ENCODE data around the gene PPT2.
A peak's percentile ranks its signal among the peaks of the same experiment; 100 is the strongest.
"Not testable (repeated sequence)": the region's sequence is repeated elsewhere in the genome, so short reads cannot be mapped to it uniquely, and the experiment has no call there.

The PPT2 gene

DNA sequence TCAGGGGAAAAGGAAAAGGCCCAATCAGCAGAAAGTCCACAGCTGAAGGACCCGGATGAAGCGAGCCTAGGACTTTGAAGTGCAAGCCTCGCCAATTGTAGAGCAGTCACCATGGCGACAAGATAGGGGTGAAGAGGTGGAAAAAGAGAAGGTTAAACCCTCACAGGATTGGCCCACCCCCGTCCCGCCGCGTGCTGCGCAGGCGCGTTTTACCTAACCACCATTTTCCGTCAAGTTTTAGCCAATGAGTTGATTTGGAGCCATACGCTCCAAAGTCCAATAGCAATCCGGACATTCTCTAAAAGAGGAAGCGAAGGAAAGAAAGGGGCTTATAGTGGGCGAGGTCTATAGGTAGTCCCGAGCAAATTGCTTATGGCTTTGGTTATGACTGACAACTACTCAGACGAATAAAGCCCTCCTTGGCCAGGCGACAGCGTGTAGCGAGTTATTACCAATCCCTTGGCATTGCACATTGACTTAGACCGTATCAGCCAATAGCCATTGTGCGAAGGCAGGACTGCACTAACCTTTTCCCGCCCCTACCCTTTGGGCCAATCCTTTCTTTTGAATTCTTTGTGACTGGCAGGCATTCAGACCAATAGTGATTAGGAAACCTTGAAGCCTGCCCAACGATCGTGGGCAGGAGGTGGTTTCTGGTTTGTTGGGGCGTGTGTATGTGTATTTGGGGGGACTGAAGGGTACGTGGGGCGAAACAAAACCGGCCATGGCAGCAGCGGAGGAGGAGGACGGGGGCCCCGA, 24.0 kb downstream of the PPT2 start, which contains the start of gene RNF5:
RNF5 (plus strand) TSS at position 618 of the 759 bp plus-strand sequence; CDS start at position 725, 107 bp downstream.
- DNase-seq, result peak; percentile 100

DNA sequence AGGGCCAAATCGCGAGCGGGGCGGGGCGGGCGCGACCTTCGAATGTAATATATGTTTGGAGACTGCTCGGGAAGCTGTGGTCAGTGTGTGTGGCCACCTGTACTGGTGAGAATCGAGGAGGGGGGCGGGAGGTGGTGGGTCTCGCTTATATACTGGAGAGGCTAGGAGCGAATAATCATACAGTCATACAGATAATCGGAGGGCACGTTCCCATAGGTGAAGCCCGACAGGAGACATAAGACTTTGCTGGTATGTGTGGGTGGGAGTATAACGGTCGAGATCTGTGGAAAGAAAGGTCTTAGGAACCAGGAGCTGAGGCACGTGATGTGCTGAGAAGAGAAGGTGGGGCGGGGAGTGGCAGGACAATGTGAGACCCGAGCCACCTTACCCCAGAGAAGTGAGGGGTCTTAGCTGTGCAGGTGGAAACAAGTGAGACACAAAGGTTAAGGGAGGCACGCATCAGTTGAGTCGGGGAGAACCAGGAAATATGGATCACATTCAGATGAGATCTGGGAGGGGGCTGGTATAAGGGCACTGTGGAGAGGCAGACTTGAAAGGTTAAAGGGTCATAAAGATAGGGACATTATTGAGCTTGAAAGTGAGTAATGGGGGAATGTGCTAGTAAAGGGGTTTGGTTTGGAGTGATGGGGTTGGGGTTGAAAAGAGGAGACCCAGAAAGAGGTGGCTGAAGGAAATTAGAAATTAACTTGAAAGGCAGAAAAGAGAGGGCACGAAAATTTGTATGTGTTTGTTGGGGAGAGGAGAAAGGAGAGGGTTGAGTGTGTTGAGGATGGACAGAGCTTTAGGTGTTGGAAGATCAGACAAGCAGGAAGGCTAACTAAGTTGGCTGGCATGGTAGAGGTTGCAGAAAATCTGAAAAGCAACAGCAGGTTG, 24.9 kb downstream of the PPT2 start:
- DNase-seq, result no peak

DNA sequence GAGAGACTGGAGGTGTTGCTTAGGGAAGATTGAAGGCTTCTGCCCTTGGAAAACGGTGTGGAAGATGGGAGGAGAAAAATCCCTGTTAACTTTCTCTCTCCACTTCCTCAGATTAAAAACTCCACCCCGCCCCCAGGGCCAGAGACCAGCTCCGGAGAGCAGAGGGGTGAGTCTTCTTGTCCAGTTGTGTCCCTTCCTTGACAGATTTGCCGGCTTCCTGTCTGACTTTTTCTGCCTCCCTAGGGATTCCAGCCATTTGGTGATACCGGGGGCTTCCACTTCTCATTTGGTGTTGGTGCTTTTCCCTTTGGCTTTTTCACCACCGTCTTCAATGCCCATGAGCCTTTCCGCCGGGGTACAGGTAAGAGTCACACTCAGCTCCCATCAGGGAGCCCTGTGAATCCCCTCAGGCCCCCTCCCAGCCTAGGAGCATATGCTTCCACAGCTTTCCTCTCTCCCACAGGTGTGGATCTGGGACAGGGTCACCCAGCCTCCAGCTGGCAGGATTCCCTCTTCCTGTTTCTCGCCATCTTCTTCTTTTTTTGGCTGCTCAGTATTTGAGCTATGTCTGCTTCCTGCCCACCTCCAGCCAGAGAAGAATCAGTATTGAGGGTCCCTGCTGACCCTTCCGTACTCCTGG, 25.9 kb downstream of the PPT2 start:
- no peak for DNase-seq

DNA sequence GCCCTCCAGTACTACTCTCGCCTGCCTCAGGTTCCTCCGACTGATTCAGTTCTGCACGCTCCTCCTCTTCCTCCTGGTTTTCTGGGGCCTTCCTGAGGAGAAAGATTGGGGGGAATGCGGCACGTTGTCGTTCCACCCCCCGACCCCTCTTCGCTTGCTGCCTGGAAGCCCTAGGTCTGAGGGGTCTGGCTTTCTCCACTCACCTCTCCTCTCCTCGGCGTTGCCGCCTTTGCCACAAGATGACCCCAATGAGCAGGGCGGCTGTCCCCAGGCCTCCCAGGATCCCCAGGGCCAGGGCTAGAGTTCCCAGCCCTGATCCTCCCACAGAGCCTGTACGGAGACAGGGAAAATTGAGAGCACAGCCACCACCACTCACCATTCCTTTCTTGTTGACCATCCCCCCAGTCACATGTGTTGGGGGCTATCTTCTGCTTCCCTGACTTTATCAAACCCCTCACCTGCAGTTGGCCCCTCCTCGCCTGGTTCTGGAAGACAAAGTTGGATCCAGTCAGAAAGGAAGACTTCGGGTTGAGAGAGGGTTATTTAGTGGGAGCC, 27.3 kb downstream of the PPT2 start:
- DNase-seq, result no peak

DNA sequence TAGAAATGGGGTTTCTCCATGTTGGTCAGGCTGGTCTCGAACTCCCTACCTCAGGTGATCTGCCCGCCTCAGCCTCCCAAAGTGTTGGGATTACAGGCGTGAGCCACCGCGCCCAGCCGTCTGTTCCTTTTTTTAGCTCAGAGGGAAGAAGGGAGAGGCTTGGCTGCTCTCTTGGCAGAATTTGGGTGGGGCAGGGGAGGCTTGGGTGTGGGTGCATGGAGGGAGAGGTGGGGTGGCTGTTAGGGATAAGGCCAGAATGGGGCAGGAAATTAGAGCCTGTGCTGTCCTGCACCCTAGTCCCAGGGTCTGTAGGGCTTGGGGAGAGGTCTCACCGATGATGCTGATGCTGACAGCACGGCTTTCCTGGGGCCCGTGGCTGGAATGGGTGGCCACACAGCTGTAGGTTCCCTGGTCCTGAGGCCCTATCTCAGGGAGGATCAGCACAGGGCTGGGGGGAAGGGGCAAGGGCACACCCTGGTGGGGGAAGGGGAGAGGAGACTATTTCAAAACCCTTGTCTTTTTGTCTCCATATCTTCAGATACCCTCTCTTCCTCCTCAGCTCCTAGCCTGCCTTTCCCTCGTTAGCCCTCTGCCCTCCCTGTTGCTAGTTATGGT, 28.1 kb downstream of the PPT2 start:
- peak; percentile 72 for DNase-seq

DNA sequence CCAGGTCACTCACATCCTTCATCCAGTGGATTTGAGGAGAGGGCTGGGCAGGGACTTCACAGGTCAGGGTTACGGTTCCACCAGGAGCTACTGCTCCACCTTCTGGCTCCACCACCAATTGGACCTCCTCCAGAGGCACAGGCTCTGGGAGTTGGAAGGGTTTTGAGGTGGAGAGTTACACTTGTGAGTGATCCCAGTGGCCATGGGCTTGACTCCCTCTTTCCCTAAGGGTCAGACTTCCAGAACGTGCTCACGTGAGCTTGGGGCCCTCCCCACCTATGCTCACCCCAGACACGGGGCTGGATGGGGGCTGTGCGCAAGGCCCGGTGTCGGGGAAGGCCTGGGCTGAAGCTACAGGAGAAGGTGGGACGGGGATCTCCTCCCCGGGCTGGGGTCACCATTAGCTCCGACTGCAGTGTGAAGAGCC, 28.6 kb downstream of the PPT2 start:
- no peak for DNase-seq

DNA sequence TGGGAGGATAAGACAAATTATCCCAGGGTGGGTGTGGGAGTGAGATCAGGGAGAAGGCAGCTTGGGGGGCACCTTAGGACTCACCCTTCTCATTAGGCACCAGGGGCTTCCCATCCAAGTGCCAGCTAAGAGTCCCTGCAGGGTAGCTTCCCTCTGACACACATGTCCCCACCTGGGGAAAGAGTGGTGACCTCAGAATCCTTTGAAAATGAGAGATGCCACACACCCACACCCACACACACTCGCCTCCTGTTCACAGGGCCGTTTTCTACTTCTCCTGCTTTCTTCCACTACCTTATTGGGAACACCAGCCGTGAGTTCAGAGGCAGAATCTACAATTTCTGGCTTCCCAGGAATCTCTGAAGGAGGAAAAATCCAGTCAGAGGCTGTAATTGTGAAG, 29.1 kb downstream of the PPT2 start:
- no peak for DNase-seq

DNA sequence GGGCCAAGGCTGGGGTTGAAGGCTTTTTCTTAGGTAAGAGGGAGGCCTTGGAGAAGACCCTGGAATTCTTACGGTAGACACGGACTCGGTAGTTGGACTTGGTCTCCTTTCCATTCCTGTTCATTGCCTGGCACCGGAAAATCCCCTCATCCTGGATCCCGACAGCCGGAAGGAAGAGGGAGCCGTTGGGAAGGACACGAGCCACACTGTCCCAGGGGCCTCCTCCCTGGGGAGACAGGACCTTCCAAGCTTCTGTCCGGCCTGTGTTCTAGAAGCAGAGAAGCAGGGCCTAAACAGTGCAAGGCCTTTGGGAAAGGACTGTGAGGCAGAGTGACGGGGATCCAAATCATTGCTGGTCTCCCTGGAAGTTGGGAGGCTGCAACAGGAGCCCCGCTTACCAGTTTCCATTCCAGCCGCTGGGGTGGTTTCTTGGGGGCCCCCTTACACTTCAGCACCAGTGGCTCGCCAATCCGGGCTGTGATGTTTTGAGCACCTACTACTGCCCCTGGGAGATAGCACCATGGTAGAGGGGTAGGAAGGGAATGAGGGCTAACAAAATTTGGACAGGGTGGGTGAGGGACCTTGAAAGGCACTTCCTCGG, 29.6 kb downstream of the PPT2 start:
- no peak for DNase-seq

DNA sequence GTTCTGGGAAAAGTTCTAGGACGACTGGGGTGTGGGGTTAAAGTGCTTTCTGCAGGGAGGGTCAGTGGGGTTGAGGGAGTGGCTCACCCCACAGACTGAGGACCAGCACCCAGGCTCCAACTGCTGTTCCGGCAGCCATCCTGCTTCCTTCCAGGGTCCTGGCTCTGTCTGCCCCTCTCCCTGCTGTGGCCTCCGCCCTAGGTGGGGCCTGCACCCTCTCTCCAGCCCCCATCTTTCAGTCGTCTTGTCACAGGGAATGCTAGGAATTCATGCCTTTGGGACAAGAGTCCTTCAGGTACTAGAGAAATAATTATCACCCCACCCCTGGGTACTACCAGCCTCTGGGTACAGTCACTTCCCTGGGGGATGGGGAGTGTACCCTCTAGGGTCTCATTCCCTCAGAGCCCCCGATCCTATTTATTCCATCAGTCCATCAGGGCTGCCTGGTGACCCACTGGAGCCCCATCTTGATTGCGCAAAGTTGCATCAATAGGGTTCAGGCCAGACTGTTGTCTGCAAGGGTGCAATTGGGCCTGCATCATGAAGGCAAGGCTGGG, 30.2 kb downstream of the PPT2 start, which contains the start of gene AGER:
AGER (minus strand) TSS at position 170 of the 557 bp plus-strand sequence; CDS start at position 139, 31 bp downstream.
- DNase-seq, result no peak

DNA sequence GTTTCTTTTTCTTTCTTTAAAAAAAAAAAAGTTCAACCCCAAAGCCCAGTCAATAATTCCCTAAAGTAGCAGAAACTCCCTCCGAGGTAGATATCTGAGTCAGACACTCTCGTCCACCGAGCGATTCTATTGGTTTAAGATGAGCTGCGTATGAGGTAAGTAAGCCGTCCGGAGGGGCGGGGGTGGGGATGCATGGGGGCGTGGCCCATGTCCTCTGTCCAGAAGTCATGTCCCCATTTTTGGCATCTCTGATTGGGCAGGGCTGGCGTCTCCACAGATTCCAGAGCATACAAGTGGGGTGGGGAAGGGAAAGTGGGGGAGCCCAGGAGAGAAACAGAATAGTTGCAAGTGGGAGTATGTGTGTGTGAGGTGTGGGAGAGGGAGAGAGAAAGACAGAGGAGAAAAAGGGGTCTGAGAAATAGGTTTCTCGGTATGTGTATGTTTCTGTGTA, 31.8 kb downstream of the PPT2 start:
- DNase-seq, result peak; percentile 73

DNA sequence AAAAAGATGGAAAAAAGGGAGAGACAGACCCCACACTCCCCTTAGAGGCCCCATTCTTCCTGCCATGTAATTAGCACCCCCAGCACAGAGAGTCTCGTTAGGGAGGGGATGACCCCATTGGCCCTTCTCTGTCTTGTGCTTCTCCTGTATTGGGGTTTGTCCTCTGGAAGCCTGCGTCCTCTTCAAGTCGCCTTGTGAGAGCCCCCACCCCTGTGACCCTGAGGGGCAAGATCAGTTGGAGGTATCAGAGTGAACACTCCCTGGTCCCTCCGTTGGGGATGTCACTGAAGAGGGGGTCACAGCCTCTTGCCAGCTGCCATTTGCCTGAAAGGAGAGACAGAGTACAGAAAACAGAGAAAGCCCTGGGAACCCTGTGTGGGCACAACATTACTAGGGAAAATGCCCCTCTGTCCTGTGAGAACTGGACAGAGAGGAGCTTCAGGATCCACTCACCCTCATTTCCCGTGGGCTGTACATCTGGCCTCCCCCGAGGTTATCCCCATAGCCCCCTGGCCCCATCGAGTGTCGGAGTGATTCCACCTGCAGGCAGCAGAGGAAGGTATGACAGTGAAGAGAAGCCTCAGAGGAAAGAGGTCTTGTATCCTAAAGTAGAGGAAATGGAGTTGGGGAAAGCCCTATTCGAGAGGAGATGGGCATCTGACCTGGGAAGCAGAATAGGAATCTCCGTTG, 32.4 kb downstream of the PPT2 start:
- not testable (repeated sequence) for DNase-seq

DNA sequence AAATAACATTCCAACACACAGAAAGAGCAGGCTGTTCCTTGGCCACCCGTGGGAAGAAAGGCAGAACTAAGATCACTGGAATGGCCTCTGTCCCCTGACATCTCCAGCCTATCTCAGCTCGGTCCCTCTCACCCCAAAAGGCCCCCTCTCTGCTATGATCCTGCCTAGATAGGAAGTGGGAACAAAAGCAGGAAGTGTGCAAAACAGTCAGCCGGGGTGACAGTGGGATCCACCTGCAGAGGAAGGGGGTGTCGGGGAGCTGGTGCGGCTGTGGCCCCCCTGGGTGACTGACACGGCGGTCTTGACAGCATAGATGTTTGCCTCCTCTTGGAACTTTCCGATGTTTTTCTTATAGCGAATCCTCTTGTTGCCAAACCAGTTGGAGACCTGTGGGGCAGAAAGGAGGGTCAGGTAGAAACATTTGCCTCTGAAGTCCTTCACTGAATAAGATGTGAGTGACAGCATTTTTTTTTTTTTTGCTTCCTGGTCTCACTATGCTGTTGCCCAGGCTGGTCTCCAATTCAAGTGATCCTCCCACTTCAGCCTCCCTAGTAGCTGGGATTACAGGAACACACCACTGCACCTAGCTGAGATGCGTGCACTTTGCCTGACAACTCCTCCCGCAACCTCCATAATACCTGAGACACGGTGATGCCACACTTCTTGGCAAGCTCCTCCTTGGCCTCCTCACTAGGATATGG, 33.2 kb downstream of the PPT2 start:
- DNase-seq, result no peak

DNA sequence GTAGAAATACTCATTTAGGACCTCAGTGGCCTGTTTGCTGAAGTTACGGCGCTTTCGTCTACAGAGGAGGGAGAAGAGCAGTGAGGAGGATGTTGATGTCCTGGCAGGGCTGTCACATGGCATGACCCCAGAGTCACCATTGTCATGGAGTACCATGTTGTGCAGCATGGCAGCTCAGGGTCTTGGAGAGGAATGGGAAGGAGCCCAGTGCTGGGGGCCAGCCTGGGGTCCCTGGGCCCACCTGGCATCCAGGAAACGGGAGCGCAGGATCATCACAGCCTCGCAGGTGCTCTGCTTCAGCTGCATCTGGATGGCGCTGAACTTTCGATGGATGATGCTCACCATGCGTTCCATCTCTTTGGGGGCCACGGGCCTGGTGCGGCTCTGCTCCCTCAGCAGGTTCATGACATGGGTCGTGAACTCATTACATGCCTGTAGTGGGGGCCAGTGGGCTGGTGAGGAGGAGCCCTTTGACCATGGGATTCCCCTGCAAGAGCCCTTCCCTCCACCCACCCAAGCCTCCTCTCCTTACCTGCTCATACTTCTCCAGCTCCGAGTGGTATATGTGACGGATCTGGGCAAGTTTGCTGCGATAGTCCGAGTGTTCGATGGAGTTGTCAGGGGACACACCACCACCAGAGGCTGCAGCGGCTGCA, 33.9 kb downstream of the PPT2 start:
- DNase-seq, result not testable (repeated sequence)

DNA sequence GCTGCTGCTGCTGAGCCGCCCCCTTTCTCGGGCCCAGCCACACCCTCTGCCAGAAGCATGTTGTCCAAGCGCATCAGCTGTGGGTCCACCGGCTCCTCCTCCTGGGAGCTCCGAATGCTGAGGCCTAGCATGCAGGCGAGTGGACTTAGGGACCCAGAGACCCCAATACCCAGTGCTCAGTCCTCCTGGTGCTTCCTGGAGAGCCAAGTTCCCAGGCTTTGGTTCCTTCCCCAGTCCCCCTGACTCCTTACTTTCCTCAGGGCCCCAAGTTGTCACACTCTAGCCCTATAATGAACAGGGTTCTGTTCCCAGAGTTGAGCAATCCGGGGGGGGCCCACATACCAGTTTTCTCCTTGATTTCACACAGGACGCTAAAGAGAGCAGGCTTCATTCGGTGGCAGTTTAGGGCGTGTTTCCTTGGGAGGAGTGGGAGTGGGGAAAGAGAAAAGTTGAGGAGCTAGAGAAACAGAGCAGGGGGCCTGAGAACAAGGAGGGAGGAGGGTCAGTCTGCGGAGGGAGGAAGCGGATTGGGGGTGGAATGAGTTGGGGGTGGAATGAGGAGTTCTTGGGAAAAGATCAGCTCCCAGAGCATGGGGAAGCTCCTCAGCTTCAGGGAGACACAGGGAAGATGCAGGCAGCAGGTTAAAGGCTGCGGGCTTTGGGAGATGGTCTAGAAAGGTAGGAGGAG, 34.6 kb downstream of the PPT2 start:
- DNase-seq, result no peak

DNA sequence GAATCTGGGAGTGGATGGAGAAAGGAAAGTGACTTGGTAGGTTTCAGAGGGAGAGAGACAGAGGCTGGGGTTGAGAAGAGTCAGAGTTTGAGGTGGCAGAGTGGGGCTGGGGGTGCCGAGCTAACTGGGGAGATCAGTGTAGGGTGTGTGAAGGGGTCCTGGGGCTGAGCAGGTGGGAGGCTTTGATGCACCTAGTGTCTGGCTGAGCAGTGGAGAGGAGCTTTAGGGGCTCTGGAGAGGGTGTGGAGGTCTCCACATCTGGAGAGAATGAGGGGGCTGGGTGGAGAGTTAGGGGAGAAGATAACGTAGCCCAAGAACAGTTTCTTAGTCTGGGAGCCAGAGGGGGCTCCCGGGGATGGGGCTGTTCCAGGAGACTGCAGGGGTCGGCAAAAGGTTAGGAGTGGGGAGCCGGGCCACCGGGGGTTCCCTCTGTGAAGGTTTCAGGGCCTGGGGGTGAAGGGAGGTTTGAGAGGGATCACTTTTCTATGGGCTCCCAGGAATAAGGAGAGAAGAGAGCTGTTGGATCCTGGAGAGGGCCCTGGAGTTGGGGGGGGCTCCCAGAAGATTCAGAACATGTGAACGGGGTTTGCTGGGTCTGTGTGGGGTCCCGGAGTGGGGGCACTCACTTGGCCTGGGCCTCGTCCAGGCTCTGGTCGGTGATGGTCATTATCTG, 35.3 kb downstream of the PPT2 start:
- DNase-seq, result no peak

DNA sequence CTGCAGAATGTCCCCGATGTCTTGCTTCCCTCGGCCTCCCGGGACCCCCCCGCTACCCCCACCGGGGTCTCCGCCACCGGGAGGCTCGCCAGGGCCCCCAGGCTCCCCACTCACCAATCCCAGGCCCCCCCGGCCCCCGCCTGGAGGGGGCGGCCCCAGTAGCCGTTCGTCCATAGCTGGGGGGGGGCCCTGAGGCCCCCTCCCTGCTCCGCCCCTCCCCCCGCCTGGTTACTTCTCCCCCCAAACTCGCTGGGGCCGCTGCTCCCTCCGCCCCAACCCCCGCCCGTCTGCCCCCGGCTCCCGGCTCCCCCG, 35.8 kb downstream of the PPT2 start:
- no peak for DNase-seq

DNA sequence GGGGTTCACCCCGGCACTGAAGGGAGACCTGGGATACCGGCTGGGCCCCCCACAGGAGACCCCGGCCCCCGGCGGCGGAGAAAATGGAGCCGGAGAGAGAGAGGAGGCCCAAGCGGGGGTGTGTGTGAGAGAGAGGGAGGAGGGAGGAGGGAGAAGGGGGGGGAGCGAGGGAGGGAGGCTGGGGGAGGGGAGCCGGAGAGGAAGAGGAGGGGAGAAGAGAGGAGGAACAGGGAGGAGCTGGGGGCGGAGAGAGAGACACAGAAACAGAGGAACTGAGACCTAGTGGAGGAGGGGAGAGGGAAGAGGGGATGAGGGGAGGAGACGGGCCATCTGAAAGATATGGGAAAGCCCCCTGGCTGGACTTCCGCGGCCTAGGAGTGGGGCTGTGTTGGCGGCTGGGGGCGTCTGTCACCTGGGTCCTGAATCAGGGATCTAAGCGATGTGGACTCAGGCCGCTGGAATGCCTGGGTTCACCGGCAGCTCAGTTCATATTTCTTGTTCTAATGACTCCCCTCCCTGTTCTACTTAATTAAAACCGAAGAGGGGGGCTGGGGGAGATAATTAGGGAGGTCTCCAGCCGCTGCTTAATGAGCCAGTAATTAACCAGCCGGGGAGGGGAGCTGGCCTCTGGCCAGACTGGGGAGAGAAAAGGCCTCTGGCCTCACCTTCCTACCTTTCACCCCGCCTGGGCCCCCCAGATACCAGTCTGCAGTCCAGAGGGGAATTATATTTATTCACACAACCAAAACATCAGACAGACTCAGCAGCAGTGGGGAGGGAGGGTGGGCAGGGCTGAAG, 36.3 kb downstream of the PPT2 start, which contains the start of gene PBX2:
PBX2 (minus strand) TSS at position 149 of the 798 bp plus-strand sequence. CDS start 287 bp downstream, outside the sequence.
- peak; percentile 98 for DNase-seq
